ENCODE results near the gene KCND2. TPM values are rescaled to one million over a fixed set of nuclear protein-coding genes. Genes with fewer than 3 reads are reported as not detected.

The KCND2 gene
- polyA plus RNA-seq, 1 of the 3 experiments (the other 2 are of a cell fraction) = not detected

DNA sequence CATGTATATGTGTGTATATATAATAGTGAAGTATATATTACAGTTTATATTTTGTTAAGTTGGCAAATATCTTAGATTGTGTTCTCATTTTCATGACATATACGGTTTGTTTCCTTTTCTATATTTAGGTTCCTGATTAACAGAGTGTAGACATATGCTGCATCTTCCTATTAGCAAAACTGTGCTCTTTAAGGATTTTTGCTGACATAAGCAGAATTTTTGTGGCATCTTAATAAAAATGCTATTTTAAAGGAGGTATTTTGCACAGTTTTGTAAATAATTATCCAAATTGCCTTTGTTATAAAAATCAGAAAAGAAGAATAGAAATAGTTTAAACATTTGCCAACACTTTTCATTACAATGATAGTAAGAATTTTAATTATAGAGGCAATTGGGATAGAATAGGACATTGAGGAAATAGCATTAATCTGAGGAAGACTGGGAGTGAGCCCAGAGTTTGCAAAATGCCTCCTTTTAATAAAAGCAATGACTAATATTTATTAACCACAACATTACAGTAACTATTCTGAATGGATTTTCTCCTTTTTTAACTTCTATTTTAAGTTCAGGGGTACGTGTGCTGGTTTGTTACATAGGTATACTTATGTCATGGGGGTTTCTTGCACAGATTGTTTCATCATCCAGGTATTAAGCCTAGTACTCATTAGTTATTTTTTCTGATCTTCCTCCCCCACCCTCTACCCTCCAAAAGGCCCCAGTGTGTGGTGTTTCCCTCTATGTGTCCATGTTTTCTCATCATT lies 38.2 kb downstream of the KCND2 start:
- no peak overlapping the region for H3K4me3 ChIP-seq (ENCODE audit: low read depth in 2 of 2, low read length in 1 of 2)
- WGBS (ENCODE audit: low lambda C conversion rate) = 4% methylated on average over 2 of the region's 2 CpGs
- CTCF ChIA-PET = no interaction called here

DNA sequence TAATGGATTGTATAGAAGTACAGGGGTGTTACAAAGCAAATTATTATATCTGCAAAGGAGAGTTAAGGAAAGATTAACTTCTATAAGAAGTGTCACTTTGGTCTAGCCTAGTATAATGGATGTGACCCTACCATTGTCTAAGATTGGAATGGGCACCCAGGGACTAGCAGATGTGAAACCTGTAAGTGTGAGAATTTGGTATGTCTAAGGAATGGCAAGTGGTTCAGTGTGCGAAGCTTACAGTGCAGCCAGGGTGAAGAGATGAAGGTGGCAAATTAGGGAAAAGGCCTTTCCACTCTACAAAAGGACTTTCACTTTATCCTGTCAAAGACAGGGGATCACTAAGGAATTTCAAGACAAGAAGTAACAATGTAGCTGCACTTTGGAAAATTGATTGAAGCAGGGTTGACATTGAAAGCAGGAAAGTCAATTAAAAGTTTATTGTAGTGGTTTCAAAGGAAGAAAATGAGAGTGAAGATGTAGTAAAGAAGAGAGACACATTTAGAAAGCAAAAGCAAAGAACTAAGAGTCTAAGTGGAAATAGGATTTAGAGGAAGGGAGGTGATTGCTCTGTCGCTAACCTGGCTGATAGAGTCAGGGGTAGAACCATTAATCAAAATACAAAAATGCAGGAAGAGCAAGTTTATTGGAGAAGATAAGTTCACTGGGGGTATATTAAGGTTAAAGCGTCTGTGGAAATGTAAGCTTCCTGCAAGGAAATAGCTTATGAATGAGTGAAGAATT lies 47.4 kb downstream of the KCND2 start:
- no peaks in the 10 kb centered on the region for H3K79me2 ChIP-seq (ENCODE audit: insufficient read depth)
- H3F3A ChIP-seq (replicated peaks; ENCODE audit: insufficient read depth) = no peaks in the 10 kb centered on the region
- no peaks in the 10 kb centered on the region for H3K36me3 ChIP-seq (replicated peaks in 1 of 2; ENCODE audit: control insufficient read depth in 1 of 2, insufficient read depth in 2 of 2, low read length in 1 of 2)
- no peak for DNase-seq
- H3K4me2 ChIP-seq = no peak overlapping the region
- 15% methylated on average over 3 of the region's 3 CpGs for WGBS (ENCODE audit: low lambda C conversion rate)
- no peak overlapping the region for H2AFZ ChIP-seq (ENCODE audit: low read depth)
- H3K4me3 ChIP-seq (ENCODE audit: low read depth in 2 of 2, low read length in 1 of 2) = no peak overlapping the region
- H3K27ac ChIP-seq (ENCODE audit: low read depth in 2 of 2, low read length in 1 of 2) = no peak overlapping the region
- CTCF ChIA-PET = interaction anchor here (0.8 kb wide), 1 partner anchor 17 kb away, joined by 3 read pairs; no protein-coding TSS in a partner anchor
- H4K20me1 ChIP-seq (ENCODE audit: insufficient read depth) = no peaks in the 10 kb centered on the region
- H3K4me1 ChIP-seq (ENCODE audit: control insufficient read depth in 1 of 2, insufficient read depth in 2 of 2, low read depth in 1 of 2, low read length in 1 of 2) = no peaks in the 10 kb centered on the region
- H3K9me2 ChIP-seq = no peaks in the 10 kb centered on the region
- H3K9me3 ChIP-seq = no peaks in the 10 kb centered on the region
- POLR2A ChIA-PET = no interaction called here
- H3K9ac ChIP-seq = no peak overlapping the region; the same call in 1 of the 2 replicates
- no peaks in the 10 kb centered on the region for H3K27me3 ChIP-seq (ENCODE audit: insufficient read depth)
- TF ChIP-seq RCOR1 (IDR thresholded peaks at IDR 0.05; ENCODE audit: low read length) (no peak), TCF12 (IDR thresholded peaks at IDR 0.05) (no peak), GATA2 (CRISPR knock-in tag; IDR thresholded peaks at IDR 0.05) (no peak), TAF1 (IDR thresholded peaks at IDR 0.05; ENCODE audit: borderline replicate concordance, low read depth, low read length) (no peak), GABPA (IDR thresholded peaks at IDR 0.05; ENCODE audit: low read depth) (no peak)
- TF ChIP-seq, protein P1, sequence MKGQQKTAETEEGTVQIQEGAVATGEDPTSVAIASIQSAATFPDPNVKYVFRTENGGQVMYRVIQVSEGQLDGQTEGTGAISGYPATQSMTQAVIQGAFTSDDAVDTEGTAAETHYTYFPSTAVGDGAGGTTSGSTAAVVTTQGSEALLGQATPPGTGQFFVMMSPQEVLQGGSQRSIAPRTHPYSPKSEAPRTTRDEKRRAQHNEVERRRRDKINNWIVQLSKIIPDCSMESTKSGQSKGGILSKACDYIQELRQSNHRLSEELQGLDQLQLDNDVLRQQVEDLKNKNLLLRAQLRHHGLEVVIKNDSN (IDR thresholded peaks at IDR 0.05; ENCODE audit: borderline replicate concordance, low read depth) = no peak
- TF ChIP-seq, protein P2, sequence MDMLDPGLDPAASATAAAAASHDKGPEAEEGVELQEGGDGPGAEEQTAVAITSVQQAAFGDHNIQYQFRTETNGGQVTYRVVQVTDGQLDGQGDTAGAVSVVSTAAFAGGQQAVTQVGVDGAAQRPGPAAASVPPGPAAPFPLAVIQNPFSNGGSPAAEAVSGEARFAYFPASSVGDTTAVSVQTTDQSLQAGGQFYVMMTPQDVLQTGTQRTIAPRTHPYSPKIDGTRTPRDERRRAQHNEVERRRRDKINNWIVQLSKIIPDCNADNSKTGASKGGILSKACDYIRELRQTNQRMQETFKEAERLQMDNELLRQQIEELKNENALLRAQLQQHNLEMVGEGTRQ (IDR thresholded peaks at IDR 0.05; ENCODE audit: borderline replicate concordance, low read depth, low read length) = no peak
- TF ChIP-seq, protein P3, sequence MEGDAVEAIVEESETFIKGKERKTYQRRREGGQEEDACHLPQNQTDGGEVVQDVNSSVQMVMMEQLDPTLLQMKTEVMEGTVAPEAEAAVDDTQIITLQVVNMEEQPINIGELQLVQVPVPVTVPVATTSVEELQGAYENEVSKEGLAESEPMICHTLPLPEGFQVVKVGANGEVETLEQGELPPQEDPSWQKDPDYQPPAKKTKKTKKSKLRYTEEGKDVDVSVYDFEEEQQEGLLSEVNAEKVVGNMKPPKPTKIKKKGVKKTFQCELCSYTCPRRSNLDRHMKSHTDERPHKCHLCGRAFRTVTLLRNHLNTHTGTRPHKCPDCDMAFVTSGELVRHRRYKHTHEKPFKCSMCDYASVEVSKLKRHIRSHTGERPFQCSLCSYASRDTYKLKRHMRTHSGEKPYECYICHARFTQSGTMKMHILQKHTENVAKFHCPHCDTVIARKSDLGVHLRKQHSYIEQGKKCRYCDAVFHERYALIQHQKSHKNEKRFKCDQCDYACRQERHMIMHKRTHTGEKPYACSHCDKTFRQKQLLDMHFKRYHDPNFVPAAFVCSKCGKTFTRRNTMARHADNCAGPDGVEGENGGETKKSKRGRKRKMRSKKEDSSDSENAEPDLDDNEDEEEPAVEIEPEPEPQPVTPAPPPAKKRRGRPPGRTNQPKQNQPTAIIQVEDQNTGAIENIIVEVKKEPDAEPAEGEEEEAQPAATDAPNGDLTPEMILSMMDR (IDR thresholded peaks at IDR 0.05) = no peak
- TF ChIP-seq, protein P4, sequence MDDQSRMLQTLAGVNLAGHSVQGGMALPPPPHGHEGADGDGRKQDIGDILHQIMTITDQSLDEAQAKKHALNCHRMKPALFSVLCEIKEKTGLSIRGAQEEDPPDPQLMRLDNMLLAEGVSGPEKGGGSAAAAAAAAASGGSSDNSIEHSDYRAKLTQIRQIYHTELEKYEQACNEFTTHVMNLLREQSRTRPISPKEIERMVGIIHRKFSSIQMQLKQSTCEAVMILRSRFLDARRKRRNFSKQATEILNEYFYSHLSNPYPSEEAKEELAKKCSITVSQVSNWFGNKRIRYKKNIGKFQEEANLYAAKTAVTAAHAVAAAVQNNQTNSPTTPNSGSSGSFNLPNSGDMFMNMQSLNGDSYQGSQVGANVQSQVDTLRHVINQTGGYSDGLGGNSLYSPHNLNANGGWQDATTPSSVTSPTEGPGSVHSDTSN (IDR thresholded peaks at IDR 0.05) = no peak

More for the DNA sequence above, 38.2 kb downstream of the KCND2 start:
- Histone ChIP-seq H3K4me1 (ENCODE audit: control insufficient read depth in 1 of 2, insufficient read depth in 2 of 2, low read depth in 1 of 2, low read length in 1 of 2) (no peaks in the 10 kb centered on the region), H3K79me2 (ENCODE audit: insufficient read depth) (no peaks in the 10 kb centered on the region), H3K27me3 (ENCODE audit: insufficient read depth) (no peaks in the 10 kb centered on the region), H4K20me1 (ENCODE audit: insufficient read depth) (no peaks in the 10 kb centered on the region), H3K4me2 (no peak overlapping the region), H2AFZ (ENCODE audit: low read depth) (no peak overlapping the region), H3F3A (replicated peaks; ENCODE audit: insufficient read depth) (no peaks in the 10 kb centered on the region), H3K27ac (ENCODE audit: low read depth in 2 of 2, low read length in 1 of 2) (no peak overlapping the region), H3K9me2 (no peaks in the 10 kb centered on the region), H3K9ac (no peak overlapping the region), H3K36me3 (replicated peaks in 1 of 2; ENCODE audit: control insufficient read depth in 1 of 2, insufficient read depth in 2 of 2, low read length in 1 of 2) (no peaks in the 10 kb centered on the region), H3K9me3 (no peaks in the 10 kb centered on the region)
- TF ChIP-seq, protein P3 (IDR thresholded peaks at IDR 0.05) = no peak
- no peak for TF ChIP-seq POLR2AphosphoS5 (IDR thresholded peaks at IDR 0.05; ENCODE audit: low read depth, low read length)
- no peak for TF ChIP-seq GATA2 (CRISPR knock-in tag; IDR thresholded peaks at IDR 0.05)
- TF ChIP-seq SIN3A (IDR thresholded peaks at IDR 0.05; ENCODE audit: borderline replicate concordance, low read depth, low read length) = no peak
- no peak for TF ChIP-seq ELF1 (IDR thresholded peaks at IDR 0.05)
- TF ChIP-seq TAF1 (IDR thresholded peaks at IDR 0.05; ENCODE audit: borderline replicate concordance, low read depth, low read length) = no peak
- TF ChIP-seq CHD2 (IDR thresholded peaks at IDR 0.05; ENCODE audit: low read length, partially characterized antibody) = no peak
- TF ChIP-seq, protein P5, sequence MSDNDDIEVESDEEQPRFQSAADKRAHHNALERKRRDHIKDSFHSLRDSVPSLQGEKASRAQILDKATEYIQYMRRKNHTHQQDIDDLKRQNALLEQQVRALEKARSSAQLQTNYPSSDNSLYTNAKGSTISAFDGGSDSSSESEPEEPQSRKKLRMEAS (IDR thresholded peaks at IDR 0.05; ENCODE audit: low read depth) = no peak
- no peak for TF ChIP-seq RXRA (IDR thresholded peaks at IDR 0.05; ENCODE audit: borderline replicate concordance, low read depth)
- TF ChIP-seq GABPA (IDR thresholded peaks at IDR 0.05; ENCODE audit: low read depth) = no peak
- DNase-seq = no peak
- POLR2A ChIA-PET = no interaction called here
